Endodermal cell (in vitro differentiated cells): ENCODE results near the gene SMIM38. TPM values are rescaled to one million over a fixed set of nuclear protein-coding genes. Genes with fewer than 3 reads are reported as not detected.

Experiments used
- DNase-seq: peaks from one replicate; pipeline ENCODE4 v3.0.0-alpha.2; 2017
- H3K27ac ChIP-seq: 2 replicates; pipeline ENCODE4 v1.5.1; 2013; ENCODE audit warnings: mild to moderate bottlenecking, low read depth, low read length, moderate library complexity
- H3K27me3 ChIP-seq: 2 replicates; pipeline ENCODE4 v1.6.1; 2013; ENCODE audit warnings: mild to moderate bottlenecking, low read length, moderate library complexity; ENCODE audit not compliant: insufficient read depth, control insufficient read depth, poor library complexity, severe bottlenecking
- H3K36me3 ChIP-seq: 2 replicates; pipeline ENCODE4 v1.7.0; 2013; ENCODE audit warnings: mild to moderate bottlenecking, low read length, moderate library complexity; ENCODE audit not compliant: control insufficient read depth, insufficient read depth
- H3K4me1 ChIP-seq: one replicate; pipeline ENCODE4 v1.7.0; 2013; ENCODE audit warnings: low read length; ENCODE audit not compliant: control insufficient read depth, insufficient read depth
- H3K4me3 ChIP-seq: 2 replicates; pipeline ENCODE4 v1.5.1; 2013; ENCODE audit warnings: mild to moderate bottlenecking, low read length, moderate library complexity
- H3K9ac ChIP-seq: 2 replicates; pipeline ENCODE4 v1.6.1; 2013; ENCODE audit warnings: mild to moderate bottlenecking, low read length, moderate library complexity; ENCODE audit not compliant: poor library complexity, severe bottlenecking; ENCODE audit errors: extremely low read depth
- H3K9me3 ChIP-seq: 2 replicates; pipeline ENCODE4 v1.6.1; 2013; ENCODE audit warnings: mild to moderate bottlenecking, low read length, moderate library complexity; ENCODE audit not compliant: control insufficient read depth
- H3K27ac Mint-ChIP-seq: 2 replicates; pipeline ENCODE4 v1.8.0; 2020; ENCODE audit warnings: mixed read lengths
- H3K27me3 Mint-ChIP-seq: 2 replicates; pipeline ENCODE4 v1.8.0; 2021; ENCODE audit warnings: mild to moderate bottlenecking, mixed read lengths; ENCODE audit not compliant: insufficient read depth
- H3K36me3 Mint-ChIP-seq: 2 replicates; pipeline ENCODE4 v1.8.0; 2020; ENCODE audit warnings: low read depth, mixed read lengths
- H3K4me1 Mint-ChIP-seq: 2 replicates; pipeline ENCODE4 v1.8.0; 2020; ENCODE audit warnings: mixed read lengths
- H3K4me3 Mint-ChIP-seq: 2 replicates; pipeline ENCODE4 v1.8.0; 2020; ENCODE audit warnings: mild to moderate bottlenecking, moderate library complexity, mixed read lengths
- H3K9me3 Mint-ChIP-seq: 2 replicates; pipeline ENCODE4 v1.8.0; 2020; ENCODE audit warnings: mild to moderate bottlenecking, mixed read lengths
- WGBS, 2 experiments: methylation state at CpG; one replicate each; pipeline versions ENCODE4 v1.1.5 to v1.1.7; 2013; ENCODE audit warnings: missing lambda C conversion rate in 2 of 2, mixed read lengths in 1 of 2; ENCODE audit not compliant: insufficient coverage in 1 of 2, insufficient read length in 1 of 2; 5-methylcytosine and 5-hydroxymethylcytosine counted together
- total RNA-seq, 2 donors: library from RNA; stranded (reverse); fragmentation: NEBNext Ultra II Directional in 1 of 2; extraction: Animal tissue kit (Norgen Biotek cat#: 25700) in 1 of 2; gene quantifications; 2 replicates in 1 of 2; 3 replicates in 1 of 2; pipeline ENCODE4 v1.2.1, GENCODE V29; 2021
- TF ChIP-seq, protein P1 (sequence below): fragments of 200-600 bp; sonication (generic); conservative IDR thresholded peaks from 2 replicates; pipeline ENCODE4 v1.5.0; 2021; ENCODE audit warnings: antibody characterized with exemption, mild to moderate bottlenecking

The SMIM38 gene
- total RNA-seq, 2 donors from 2014 or later: 0.20 to 0.64 TPM

DNA sequence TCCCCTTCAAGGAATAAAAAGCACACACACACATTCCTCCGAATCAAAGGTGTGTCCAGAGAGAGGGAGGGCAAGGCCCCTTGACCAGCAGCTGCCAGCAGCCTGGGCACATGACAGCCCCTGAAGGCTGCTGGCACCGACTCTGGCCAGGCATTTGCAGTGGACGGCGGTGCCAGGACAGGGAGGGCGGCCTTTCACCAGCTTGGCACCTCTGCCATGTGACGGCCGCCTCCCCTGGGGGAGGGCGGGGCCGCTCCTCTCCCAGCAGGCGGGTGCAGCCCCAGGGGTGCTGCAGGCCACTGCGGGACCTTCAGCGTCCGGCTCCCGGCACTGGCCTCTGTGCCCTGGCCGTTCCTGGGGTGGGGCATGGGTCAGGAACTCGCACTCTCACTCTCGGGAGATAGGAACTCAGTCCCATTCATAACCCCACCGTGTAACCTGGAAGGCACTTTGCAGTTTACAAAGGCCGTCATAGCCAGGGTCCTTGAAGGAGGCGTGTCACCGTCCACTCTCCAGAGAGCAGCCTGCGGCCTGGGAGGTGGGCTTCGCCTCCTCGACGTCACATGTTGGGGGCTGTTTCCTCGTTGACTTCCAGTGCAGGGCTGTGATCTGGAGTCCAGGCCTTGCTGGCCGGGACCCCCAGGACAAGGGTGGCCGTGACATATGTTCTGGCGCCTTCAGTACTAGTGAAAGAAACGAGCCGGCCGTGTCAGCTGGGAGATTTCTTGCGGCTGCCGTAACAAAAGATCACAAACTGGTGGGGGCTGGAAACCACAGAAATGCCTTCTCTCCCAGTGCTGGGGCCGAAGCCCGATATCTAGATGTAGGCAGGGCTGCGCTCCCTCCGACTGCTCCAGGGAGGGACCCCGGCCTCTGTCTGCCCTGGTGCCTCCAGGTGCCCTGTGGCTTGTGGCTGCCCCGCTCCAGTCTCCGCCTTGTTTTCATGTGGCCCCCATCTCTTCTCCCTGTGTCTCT, 39.9 kb upstream of the SMIM38 start:
- WGBS, 2 experiments: 89 to 90% methylated on average over 37 to 41 of the region's 41 CpGs
- Histone ChIP-seq H3K4me1 (no peaks in the 10 kb centered on the region), H3K9ac (no peak overlapping the region), H3K4me3 (no peak overlapping the region), H3K36me3 (no peaks in the 10 kb centered on the region), H3K27ac (no peak overlapping the region), H3K9me3 (peaks cover 8% of the 10 kb centered on the region), H3K27me3 (no peaks in the 10 kb centered on the region)
- Mint-ChIP-seq H3K36me3 (no peaks in the 10 kb centered on the region), H3K4me1 (no peaks in the 10 kb centered on the region), H3K27ac (no peak overlapping the region), H3K27me3 (no peaks in the 10 kb centered on the region), H3K9me3 (peaks cover 8% of the 10 kb centered on the region), H3K4me3 (no peak overlapping the region)
- DNase-seq: no peak
- TF ChIP-seq, protein P1, sequence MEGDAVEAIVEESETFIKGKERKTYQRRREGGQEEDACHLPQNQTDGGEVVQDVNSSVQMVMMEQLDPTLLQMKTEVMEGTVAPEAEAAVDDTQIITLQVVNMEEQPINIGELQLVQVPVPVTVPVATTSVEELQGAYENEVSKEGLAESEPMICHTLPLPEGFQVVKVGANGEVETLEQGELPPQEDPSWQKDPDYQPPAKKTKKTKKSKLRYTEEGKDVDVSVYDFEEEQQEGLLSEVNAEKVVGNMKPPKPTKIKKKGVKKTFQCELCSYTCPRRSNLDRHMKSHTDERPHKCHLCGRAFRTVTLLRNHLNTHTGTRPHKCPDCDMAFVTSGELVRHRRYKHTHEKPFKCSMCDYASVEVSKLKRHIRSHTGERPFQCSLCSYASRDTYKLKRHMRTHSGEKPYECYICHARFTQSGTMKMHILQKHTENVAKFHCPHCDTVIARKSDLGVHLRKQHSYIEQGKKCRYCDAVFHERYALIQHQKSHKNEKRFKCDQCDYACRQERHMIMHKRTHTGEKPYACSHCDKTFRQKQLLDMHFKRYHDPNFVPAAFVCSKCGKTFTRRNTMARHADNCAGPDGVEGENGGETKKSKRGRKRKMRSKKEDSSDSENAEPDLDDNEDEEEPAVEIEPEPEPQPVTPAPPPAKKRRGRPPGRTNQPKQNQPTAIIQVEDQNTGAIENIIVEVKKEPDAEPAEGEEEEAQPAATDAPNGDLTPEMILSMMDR: no peak

- Histone ChIP-seq H3K27ac (no peak overlapping the region), H3K36me3 (no peaks in the 10 kb centered on the region), H3K9ac (no peak overlapping the region), H3K4me3 (no peak overlapping the region), H3K4me1 (no peaks in the 10 kb centered on the region), H3K27me3 (no peaks in the 10 kb centered on the region), H3K9me3 (peaks cover 8% of the 10 kb centered on the region)
- Mint-ChIP-seq H3K9me3 (peaks cover 8% of the 10 kb centered on the region), H3K4me3 (no peak overlapping the region), H3K27me3 (no peaks in the 10 kb centered on the region), H3K36me3 (no peaks in the 10 kb centered on the region), H3K4me1 (no peaks in the 10 kb centered on the region), H3K27ac (no peak overlapping the region)
- DNase-seq: no peak
- WGBS, 2 experiments: 93 to 98% methylated on average over 6 to 10 of the region's 10 CpGs
- TF ChIP-seq, protein P1: no peak
These were observed 39.1 kb upstream of the SMIM38 start for GRCh38 chr11:69116671-69117070.

DNA sequence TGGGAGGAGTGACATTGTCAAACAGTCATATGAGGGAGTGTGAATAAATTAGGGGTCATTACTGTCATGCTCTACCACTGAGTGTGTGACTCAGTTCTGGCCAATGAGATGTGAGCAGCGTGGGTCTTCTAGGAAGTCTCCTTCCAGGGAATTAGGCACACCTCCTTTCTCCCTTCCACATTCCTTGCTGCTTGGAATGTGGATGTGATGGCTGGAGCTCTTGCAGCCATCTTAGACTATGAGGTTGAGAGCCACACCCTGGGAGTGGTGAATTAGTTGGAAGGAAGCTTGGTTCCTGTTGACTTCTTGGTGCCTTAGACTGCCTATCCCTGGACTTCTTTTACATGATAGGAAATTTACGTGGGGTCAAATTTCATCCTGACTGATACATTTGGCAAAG, 36.5 kb upstream of the SMIM38 start:
- H3K36me3 ChIP-seq: no peaks in the 10 kb centered on the region
- no peak overlapping the region for H3K27ac ChIP-seq
- H3K4me1 ChIP-seq: peaks cover 5% of the 10 kb centered on the region
- TF ChIP-seq, protein P1: no peak
- Mint-ChIP-seq H3K4me1 (peaks cover 14% of the 10 kb centered on the region), H3K27me3 (no peaks in the 10 kb centered on the region), H3K9me3 (peaks cover 8% of the 10 kb centered on the region), H3K36me3 (no peaks in the 10 kb centered on the region), H3K27ac (no peak overlapping the region), H3K4me3 (no peak overlapping the region)
- H3K9ac ChIP-seq: no peak overlapping the region
- peaks cover 8% of the 10 kb centered on the region for H3K9me3 ChIP-seq
- DNase-seq: no peak
- no peaks in the 10 kb centered on the region for H3K27me3 ChIP-seq
- 92 to 95% methylated on average over 1 to 2 of the region's 2 CpGs for WGBS, 2 experiments
- no peak overlapping the region for H3K4me3 ChIP-seq
